Measurements from ENCODE around the gene SPAG16.

DNA sequence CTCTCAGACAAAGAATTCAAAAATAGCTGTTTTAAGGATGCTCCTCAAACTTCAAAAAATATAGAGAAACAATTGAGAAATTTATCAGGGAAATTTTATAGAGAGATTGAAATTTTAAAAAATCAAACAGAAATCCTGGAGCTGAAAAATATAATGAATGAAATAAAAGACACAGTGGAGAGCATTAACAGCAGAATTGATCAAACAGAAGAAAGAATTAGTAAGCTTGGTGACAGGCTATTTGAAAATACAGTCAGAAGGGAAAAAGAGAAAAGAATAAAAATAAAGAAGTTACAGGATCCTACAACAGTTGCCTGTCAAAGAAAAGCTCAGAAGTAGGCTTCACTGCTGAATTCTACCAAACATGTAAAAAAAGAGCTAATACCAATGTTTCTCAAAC lies 832.8 kb downstream of the SPAG16 start:
- TF ChIP-seq, protein P1, sequence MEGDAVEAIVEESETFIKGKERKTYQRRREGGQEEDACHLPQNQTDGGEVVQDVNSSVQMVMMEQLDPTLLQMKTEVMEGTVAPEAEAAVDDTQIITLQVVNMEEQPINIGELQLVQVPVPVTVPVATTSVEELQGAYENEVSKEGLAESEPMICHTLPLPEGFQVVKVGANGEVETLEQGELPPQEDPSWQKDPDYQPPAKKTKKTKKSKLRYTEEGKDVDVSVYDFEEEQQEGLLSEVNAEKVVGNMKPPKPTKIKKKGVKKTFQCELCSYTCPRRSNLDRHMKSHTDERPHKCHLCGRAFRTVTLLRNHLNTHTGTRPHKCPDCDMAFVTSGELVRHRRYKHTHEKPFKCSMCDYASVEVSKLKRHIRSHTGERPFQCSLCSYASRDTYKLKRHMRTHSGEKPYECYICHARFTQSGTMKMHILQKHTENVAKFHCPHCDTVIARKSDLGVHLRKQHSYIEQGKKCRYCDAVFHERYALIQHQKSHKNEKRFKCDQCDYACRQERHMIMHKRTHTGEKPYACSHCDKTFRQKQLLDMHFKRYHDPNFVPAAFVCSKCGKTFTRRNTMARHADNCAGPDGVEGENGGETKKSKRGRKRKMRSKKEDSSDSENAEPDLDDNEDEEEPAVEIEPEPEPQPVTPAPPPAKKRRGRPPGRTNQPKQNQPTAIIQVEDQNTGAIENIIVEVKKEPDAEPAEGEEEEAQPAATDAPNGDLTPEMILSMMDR (conservative IDR thresholded peaks at IDR 0.05; ENCODE audit: low read depth, low read length): no peak
- no peak for TF ChIP-seq EZH2 (IDR thresholded peaks at IDR 0.05; ENCODE audit: low read length, unreplicated experiment)
